GM23248 (cell line): ENCODE measurements around the gene PTGES3. TPM values are rescaled to one million over a fixed set of nuclear protein-coding genes. Genes with fewer than 3 reads are reported as not detected.

Experiments
- DNase-seq: peaks from one replicate; pipeline ENCODE4 v3.0.0-alpha.2; 2015
- H2AFZ ChIP-seq: fragments of 200-600 bp; sonication (generic); 2 replicates; pipeline ENCODE4 v1.6.1; 2016; ENCODE audit warnings: antibody characterized with exemption
- H3F3A ChIP-seq: fragments of 200-600 bp; sonication (generic); 2 replicates; pipeline ENCODE4 v1.6.1; 2016; ENCODE audit warnings: mild to moderate bottlenecking, antibody characterized with exemption, mixed run types; ENCODE audit not compliant: insufficient read depth
- H3K27ac ChIP-seq: fragments of 200-600 bp; sonication (generic); 2 replicates; pipeline ENCODE4 v1.5.1; 2016; ENCODE audit warnings: mild to moderate bottlenecking
- H3K27me3 ChIP-seq: fragments of 200-600 bp; sonication (generic); replicated peaks from 2 replicates; pipeline ENCODE4 v1.6.1; 2016; ENCODE audit warnings: mild to moderate bottlenecking; ENCODE audit not compliant: insufficient read depth
- H3K36me3 ChIP-seq: fragments of 200-600 bp; sonication (generic); 2 replicates; pipeline ENCODE4 v1.6.1; 2016; ENCODE audit warnings: low read depth, mild to moderate bottlenecking
- H3K4me1 ChIP-seq: fragments of 200-600 bp; sonication (generic); 2 replicates; pipeline ENCODE4 v1.6.1; 2016; ENCODE audit warnings: mild to moderate bottlenecking; ENCODE audit not compliant: insufficient read depth
- H3K4me2 ChIP-seq: fragments of 200-600 bp; sonication (generic); one replicate; pipeline ENCODE4 v1.6.1; 2016; ENCODE audit warnings: mild to moderate bottlenecking; ENCODE audit not compliant: unreplicated experiment
- H3K4me3 ChIP-seq: fragments of 200-600 bp; sonication (generic); 2 replicates; pipeline ENCODE4 v1.5.1; 2016; ENCODE audit warnings: mild to moderate bottlenecking
- H3K79me2 ChIP-seq: fragments of 200-600 bp; sonication (generic); 2 replicates; pipeline ENCODE4 v1.6.1; 2016; ENCODE audit warnings: mild to moderate bottlenecking; ENCODE audit not compliant: insufficient read depth
- H3K9ac ChIP-seq: fragments of 200-600 bp; sonication (generic); 2 replicates; pipeline ENCODE4 v1.6.1; 2016; ENCODE audit warnings: mild to moderate bottlenecking
- H3K9me2 ChIP-seq: fragments of 200-600 bp; sonication (generic); 2 replicates; pipeline ENCODE4 v1.6.1; 2016; ENCODE audit warnings: mixed run types, mild to moderate bottlenecking, moderate library complexity; ENCODE audit not compliant: insufficient read depth
- H3K9me3 ChIP-seq: fragments of 200-600 bp; sonication (generic); one replicate; pipeline ENCODE4 v1.6.1; 2017; ENCODE audit warnings: low read depth
- H4K20me1 ChIP-seq: fragments of 200-600 bp; sonication (generic); 2 replicates; pipeline ENCODE4 v1.6.0; 2016; ENCODE audit not compliant: insufficient read depth
- EZH2 ChIP-seq: fragments of 200-600 bp; sonication (generic); IDR thresholded peaks from 2 replicates; pipeline ENCODE4 v1.6.1; 2018; ENCODE audit warnings: antibody characterized with exemption, mild to moderate bottlenecking; ENCODE audit not compliant: insufficient read depth, poor library complexity, severe bottlenecking
- EZH2phosphoT487 ChIP-seq: fragments of 200-600 bp; sonication (generic); IDR thresholded peaks from 2 replicates; pipeline ENCODE4 v1.6.1; 2018; ENCODE audit warnings: antibody characterized with exemption, moderate library complexity, mild to moderate bottlenecking, low read depth; ENCODE audit not compliant: insufficient read depth
- WGBS, 2 experiments: methylation state at CpG; one replicate each; pipeline ENCODE4 v1.1.6; 2015 to 2017; ENCODE audit warnings: low lambda C conversion rate in 2 of 2, low coverage in 1 of 2; ENCODE audit errors: missing lambda C conversion rate in 2 of 2; 5-methylcytosine and 5-hydroxymethylcytosine counted together
- in situ Hi-C: fragments of 300-500 bp; cut with MboI; formaldehyde crosslinking; loops from 2 replicates; pipeline ENCODE4 v1.15.0; 2020
- polyA plus RNA-seq: library from polyadenylated mRNA; unstranded; fragments of >200 nt; fragmentation: Nextera tagmentation; extraction: Ambion mirVana; gene quantifications from 2 replicates; pipeline ENCODE4 v1.2.1, GENCODE V29; 2016
- total RNA-seq: library from RNA; depleted of rRNA; stranded (reverse); fragments of >200 nt; shearing (Covaris generic); gene quantifications from 2 replicates; pipeline ENCODE4 v1.2.3, GENCODE V29; 2014

Gene PTGES3
- total and polyA plus RNA-seq, 2 experiments from 2014 or later = 79.9 to 237 TPM

DNA sequence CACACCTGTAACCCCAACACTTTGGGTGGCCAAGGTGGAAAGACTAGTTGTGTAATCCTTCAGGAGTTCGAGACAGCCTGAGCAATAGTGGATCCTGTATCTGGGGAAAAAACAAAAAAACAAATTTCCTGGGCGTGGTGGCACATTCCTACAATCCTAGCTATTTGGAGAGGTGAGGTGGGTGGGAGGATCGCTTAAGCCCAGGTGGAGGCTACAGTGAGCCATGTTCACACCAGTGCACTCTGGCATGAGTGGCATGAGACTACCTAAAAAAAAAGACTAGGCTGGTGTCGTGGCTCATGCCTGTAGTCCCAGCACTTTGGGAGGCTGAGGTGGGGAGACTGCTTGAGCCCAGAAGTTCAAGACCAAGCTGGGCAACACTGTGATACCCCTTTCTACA is 17.2 kb downstream of the PTGES3 start:
- no peak for TF ChIP-seq EZH2phosphoT487
- no peak for TF ChIP-seq EZH2
- Histone ChIP-seq H2AFZ (no peak overlapping the region), H3K9me2 (no peaks in the 10 kb centered on the region), H3K4me1 (no peaks in the 10 kb centered on the region), H3K9me3 (no peaks in the 10 kb centered on the region), H3K79me2 (peaks cover 100% of the 10 kb centered on the region), H3K9ac (no peak overlapping the region), H4K20me1 (0 out of 2 replicates have a peak, but pooled peaks cover 9% of the 10 kb centered on the region), H3K4me2 (no peak overlapping the region), H3K4me3 (no peak overlapping the region), H3K36me3 (peaks cover 51% of the 10 kb centered on the region), H3F3A (peaks cover 4% of the 10 kb centered on the region; the same call in 1 of the 2 replicates), H3K27ac (no peak overlapping the region), H3K27me3 (no peaks in the 10 kb centered on the region)
- no peak for DNase-seq
- in situ Hi-C loops = no loop called here
- 91 to 93% methylated on average over 4 of the region's 4 CpGs for WGBS, 2 experiments

- TF ChIP-seq EZH2phosphoT487 (no peak), EZH2 (no peak)
- Histone ChIP-seq H3K4me2 (no peak overlapping the region), H3K4me1 (no peaks in the 10 kb centered on the region), H2AFZ (no peak overlapping the region), H3K79me2 (peaks cover 98% of the 10 kb centered on the region), H3K4me3 (no peak overlapping the region), H3F3A (peaks cover 10% of the 10 kb centered on the region), H3K9ac (no peak overlapping the region), H3K27ac (no peak overlapping the region), H4K20me1 (0 out of 2 replicates have a peak, but pooled peaks cover 4% of the 10 kb centered on the region), H3K9me3 (no peaks in the 10 kb centered on the region), H3K27me3 (no peaks in the 10 kb centered on the region), H3K9me2 (no peaks in the 10 kb centered on the region), H3K36me3 (peaks cover 75% of the 10 kb centered on the region)
- DNase-seq = no peak
- 96 to 97% methylated on average over 2 of the region's 2 CpGs for WGBS, 2 experiments
- in situ Hi-C loops = no loop called here
These were observed 20.0 kb downstream of the PTGES3 start for GRCh38 chr12:56668197-56668457.

- H3F3A ChIP-seq = peaks cover 30% of the 10 kb centered on the region
- TF ChIP-seq EZH2phosphoT487 = no peak
- TF ChIP-seq EZH2 = no peak
- H3K79me2 ChIP-seq = peaks cover 48% of the 10 kb centered on the region
- H3K9ac ChIP-seq = no peak overlapping the region
- in situ Hi-C loops = no loop called here
- no peak overlapping the region for H2AFZ ChIP-seq
- no peak for DNase-seq
- 94 to 97% methylated on average over 12 to 13 of the region's 13 CpGs for WGBS, 2 experiments
- peaks cover 48% of the 10 kb centered on the region for H3K36me3 ChIP-seq
- H3K9me3 ChIP-seq = no peaks in the 10 kb centered on the region
- H3K4me3 ChIP-seq = no peak overlapping the region
- no peaks in the 10 kb centered on the region for H3K9me2 ChIP-seq
- H4K20me1 ChIP-seq = no peaks in the 10 kb centered on the region
- no peaks in the 10 kb centered on the region for H3K27me3 ChIP-seq
- H3K4me1 ChIP-seq = no peaks in the 10 kb centered on the region
- no peak overlapping the region for H3K4me2 ChIP-seq
- no peak overlapping the region for H3K27ac ChIP-seq
These were observed 26.0 kb downstream of the PTGES3 start for GRCh38 chr12:56661979-56662638.

DNA sequence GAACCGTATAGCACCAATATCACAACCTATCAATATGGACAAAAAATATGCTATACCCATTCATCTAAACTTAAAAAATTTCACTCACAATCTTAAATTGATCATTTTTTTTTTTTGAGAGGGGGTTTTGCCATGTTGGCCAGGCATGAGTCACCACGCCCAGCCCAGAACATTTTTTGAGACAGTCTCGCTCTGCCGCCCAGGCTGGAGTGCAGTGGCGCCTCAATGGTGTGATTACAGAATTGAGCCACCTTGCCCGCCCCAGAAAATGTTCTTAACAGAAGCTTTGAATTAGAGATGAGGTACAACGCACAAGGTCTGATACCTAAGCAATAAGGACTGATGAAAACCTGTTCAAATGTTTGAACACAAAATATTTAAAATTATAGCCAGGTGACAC is 26.5 kb downstream of the PTGES3 start:
- Histone ChIP-seq H3K79me2 (peaks cover 43% of the 10 kb centered on the region), H3K4me1 (no peaks in the 10 kb centered on the region), H3K27ac (no peak overlapping the region), H3K9ac (no peak overlapping the region), H3F3A (peaks cover 30% of the 10 kb centered on the region), H4K20me1 (no peaks in the 10 kb centered on the region), H3K9me2 (no peaks in the 10 kb centered on the region), H3K27me3 (no peaks in the 10 kb centered on the region), H3K9me3 (no peaks in the 10 kb centered on the region), H3K4me3 (no peak overlapping the region), H3K36me3 (peaks cover 43% of the 10 kb centered on the region), H2AFZ (no peak overlapping the region), H3K4me2 (no peak overlapping the region)
- TF ChIP-seq EZH2phosphoT487 = no peak
- TF ChIP-seq EZH2 = no peak
- 85 to 89% methylated on average over 7 of the region's 7 CpGs for WGBS, 2 experiments
- DNase-seq = no peak
- in situ Hi-C loops = no loop called here

- H3K27me3 ChIP-seq = no peaks in the 10 kb centered on the region
- H3K27ac ChIP-seq = no peak overlapping the region
- DNase-seq = no peak
- H3K4me2 ChIP-seq = no peak overlapping the region
- peaks cover 19% of the 10 kb centered on the region for H3F3A ChIP-seq
- H2AFZ ChIP-seq = no peak overlapping the region
- in situ Hi-C loops = no loop called here
- H3K36me3 ChIP-seq = peaks cover 19% of the 10 kb centered on the region
- WGBS, 2 experiments = 95 to 96% methylated on average over 1 of the region's 1 CpG
- no peak overlapping the region for H3K4me3 ChIP-seq
- TF ChIP-seq EZH2phosphoT487 (no peak), EZH2 (no peak)
- H3K9me2 ChIP-seq = no peaks in the 10 kb centered on the region
- H3K9me3 ChIP-seq = no peaks in the 10 kb centered on the region
- no peaks in the 10 kb centered on the region for H3K4me1 ChIP-seq
- no peaks in the 10 kb centered on the region for H4K20me1 ChIP-seq
- no peak overlapping the region for H3K9ac ChIP-seq
- peaks cover 17% of the 10 kb centered on the region; the same call in 1 of the 2 replicates for H3K79me2 ChIP-seq
These were observed 29.2 kb downstream of the PTGES3 start for GRCh38 chr12:56658921-56659320.
